Gastroesophageal sphincter (tissue), 4 donors: ENCODE measurements around the gene MINDY4. TPM values are rescaled to one million over a fixed set of nuclear protein-coding genes. Genes with fewer than 3 reads are reported as not detected.

Experiments
- ATAC-seq: fragments of 150-250 bp; one replicate; pipeline ENCODE4 v1.9.1; 2016; ENCODE audit warnings: mild to moderate bottlenecking, moderate library complexity
- H3K27ac ChIP-seq, 4 donors: fragments of 200-600 bp; sonication (generic) in 3 of 4; 1 replicate in 3 of 4; 2 replicates in 1 of 4; pipeline ENCODE4 v1.5.1; 2016 to 2019
- H3K27me3 ChIP-seq: fragments of 200-600 bp; sonication (generic); one replicate; pipeline ENCODE4 v1.5.1; 2019
- H3K36me3 ChIP-seq, 2 donors: fragments of 200-600 bp; sonication (generic); one replicate each; pipeline ENCODE4 v1.5.1; 2019; ENCODE audit warnings: control low read depth in 1 of 2
- H3K4me1 ChIP-seq, 3 donors: fragments of 200-600 bp; sonication (generic); 1 replicate in 2 of 3; 2 replicates in 1 of 3; pipeline ENCODE4 v1.5.1; 2016 to 2019; ENCODE audit warnings: control low read depth in 2 of 3
- H3K4me3 ChIP-seq, 2 donors: fragments of 200-600 bp; sonication (generic); one replicate each; pipeline ENCODE4 v1.5.1; 2019; ENCODE audit warnings: mild to moderate bottlenecking in 1 of 2, moderate library complexity in 1 of 2
- H3K9me3 ChIP-seq, 3 donors: fragments of 200-600 bp; sonication (generic); one replicate each; pipeline ENCODE4 v1.5.1; 2017 to 2019; ENCODE audit warnings: control low read depth in 2 of 3
- CTCF ChIP-seq, 4 experiments: fragments of 200-600 bp in 2 of 4; fragments of 450-650 bp in 2 of 4; sonication (generic) in 1 of 4; IDR thresholded peaks; one replicate each; pipeline ENCODE4 v1.5.1; 2017 to 2019; ENCODE audit warnings: antibody characterized with exemption in 4 of 4, mild to moderate bottlenecking in 2 of 4, moderate library complexity in 2 of 4
- EP300 ChIP-seq: sonication (generic); formaldehyde crosslinking; IDR thresholded peaks from one replicate; pipeline ENCODE4 v1.6.1; 2017; ENCODE audit warnings: antibody characterized with exemption, mild to moderate bottlenecking
- POLR2A ChIP-seq, 2 donors: fragments of 450-650 bp; IDR thresholded peaks; one replicate each; pipeline ENCODE4 v1.6.1; 2017; ENCODE audit warnings: antibody characterized with exemption in 2 of 2, mild to moderate bottlenecking in 2 of 2, moderate library complexity in 1 of 2
- POLR2AphosphoS5 ChIP-seq: sonication (generic); formaldehyde crosslinking; IDR thresholded peaks from one replicate; pipeline ENCODE4 v1.6.1; 2017; ENCODE audit warnings: antibody characterized with exemption
- WGBS, 2 donors: methylation state at CpG; one replicate each; pipeline ENCODE4 v1.1.5; 2018; ENCODE audit warnings: low coverage in 1 of 2; 5-methylcytosine and 5-hydroxymethylcytosine counted together
- total RNA-seq, 4 donors: library from RNA; depleted of rRNA; stranded (reverse); fragments of >200 nt; gene quantifications; one replicate each; pipeline ENCODE4 v1.1.0, GENCODE V29; 2016

MINDY4 gene
- total RNA-seq, 4 donors from 2014 or later: 5.6 to 31.8 (median 20.4) TPM

- Histone ChIP-seq H3K27me3 (no peaks in the 10 kb centered on the region), H3K9me3 (no peaks in the 10 kb centered on the region), H3K4me1 (peaks cover 0 to 85% (median 16%) of the 10 kb centered on the region in 3 donors), H3K4me3 (no peak overlapping the region), H3K27ac (no peak overlapping the region), H3K36me3 (peaks cover 0 to 31% of the 10 kb centered on the region in 2 donors)
- TF ChIP-seq POLR2A (IDR thresholded peaks at IDR 0.05) (no peak), POLR2AphosphoS5 (no peak), EP300 (no peak), CTCF (IDR thresholded peaks at IDR 0.05) (no peak)
- no peak for ATAC-seq
- WGBS, 2 donors: 68 to 94% methylated on average over 4 to 7 of the region's 7 CpGs
Observed at GRCh38 chr7:30866939-30867338, 95.7 kb downstream of the MINDY4 start.

- ATAC-seq: no peak
- 78% methylated on average over 1 of the region's 1 CpG; no CpG with 5 or more reads in 1 of the 2 donors for WGBS, 2 donors
- no peak overlapping the region for H3K27ac ChIP-seq
- no peak overlapping the region for H3K4me3 ChIP-seq
- no peaks in the 10 kb centered on the region for H3K27me3 ChIP-seq
- no peak for TF ChIP-seq POLR2AphosphoS5
- TF ChIP-seq CTCF (IDR thresholded peaks at IDR 0.05): no peak
- no peak for TF ChIP-seq POLR2A (IDR thresholded peaks at IDR 0.05)
- TF ChIP-seq EP300: no peak
- H3K4me1 ChIP-seq: peaks cover 0 to 80% (median 16%) of the 10 kb centered on the region in 3 donors
- peaks cover 0 to 31% of the 10 kb centered on the region in 2 donors for H3K36me3 ChIP-seq
- H3K9me3 ChIP-seq: no peaks in the 10 kb centered on the region
Observed at GRCh38 chr7:30867483-30867882, 96.3 kb downstream of the MINDY4 start.

- H3K27ac ChIP-seq: peak overlapping the region in 2 of 4 donors; percentile 21 to 62
- peaks cover 0 to 55% of the 10 kb centered on the region in 2 donors for H3K36me3 ChIP-seq
- 57 to 61% methylated on average over 8 of the region's 13 CpGs for WGBS, 2 donors
- peaks cover 0 to 54% (median 0%) of the 10 kb centered on the region in 3 donors for H3K4me1 ChIP-seq
- TF ChIP-seq CTCF (IDR thresholded peaks at IDR 0.05): no peak
- no peaks in the 10 kb centered on the region for H3K27me3 ChIP-seq
- peak; percentile 27 for ATAC-seq
- no peak overlapping the region for H3K4me3 ChIP-seq
- H3K9me3 ChIP-seq: no peaks in the 10 kb centered on the region
Observed at GRCh38 chr7:30869794-30870611, 98.8 kb downstream of the MINDY4 start.

GRCh38 chr7:30870821-30871518, 99.8 kb downstream of the MINDY4 start:
- Histone ChIP-seq H3K9me3 (no peaks in the 10 kb centered on the region), H3K4me1 (peaks cover 0 to 47% (median 0%) of the 10 kb centered on the region in 3 donors), H3K27ac (peak overlapping the region in 3 of 4 donors; percentile 21 to 62 (median 35)), H3K36me3 (peaks cover 0 to 58% of the 10 kb centered on the region in 2 donors), H3K4me3 (no peak overlapping the region), H3K27me3 (no peaks in the 10 kb centered on the region)
- TF ChIP-seq EP300: no peak
- TF ChIP-seq POLR2AphosphoS5: no peak
- TF ChIP-seq POLR2A (IDR thresholded peaks at IDR 0.05): no peak
- no peak for TF ChIP-seq CTCF (IDR thresholded peaks at IDR 0.05)
- 86% methylated on average over 1 of the region's 10 CpGs; no CpG with 5 or more reads in 1 of the 2 donors for WGBS, 2 donors
- no peak for ATAC-seq
